ENCODE data around the gene AKAP5. TPM values are rescaled to one million over a fixed set of nuclear protein-coding genes. Genes with fewer than 3 reads are reported as not detected.

AKAP5 gene
- total RNA-seq: 1 to 10 TPM in 1 of 6 experiments, under 1 TPM in 5; 0.12 to 1.0 (median 0.30) TPM
- long read RNA-seq: 0 reads

GRCh38 chr14:64465191-64465822 lies at the start of gene AKAP5:
Gene AKAP5, plus strand, starts transcription at chr14:64465499. Its CDS starts 2,896 bp downstream, at chr14:64468395.
- peak; percentile 74 to 92 (median 82) for ATAC-seq
- H3K36me3 ChIP-seq: peaks cover 0 to 12% (median 0%) of the 10 kb centered on the region in 4 donors
- peak within 1 kb of the TSS; percentile 55 to 60 (median 57) for H3K4me3 ChIP-seq
- TF ChIP-seq CTCF (IDR thresholded peaks at IDR 0.05) (no peak), POLR2A (IDR thresholded peaks at IDR 0.05) (no peak)
- no peak within 1 kb of the TSS for H3K27ac ChIP-seq
- WGBS (ENCODE audit: insufficient coverage, low coverage, low lambda C conversion rate, missing lambda C conversion rate): under 1% methylated on average over 22 of the region's 74 CpGs
- no peaks in the 10 kb centered on the region for H3K9me3 ChIP-seq
- no peaks in the 10 kb centered on the region for H3K27me3 ChIP-seq
- peak; percentile 68 to 70 (median 70) for DNase-seq
- intact Hi-C loops (cut with DNase I): no loop called here
- H3K4me1 ChIP-seq: peaks cover 0 to 15% (median 0%) of the 10 kb centered on the region in 4 donors

DNA sequence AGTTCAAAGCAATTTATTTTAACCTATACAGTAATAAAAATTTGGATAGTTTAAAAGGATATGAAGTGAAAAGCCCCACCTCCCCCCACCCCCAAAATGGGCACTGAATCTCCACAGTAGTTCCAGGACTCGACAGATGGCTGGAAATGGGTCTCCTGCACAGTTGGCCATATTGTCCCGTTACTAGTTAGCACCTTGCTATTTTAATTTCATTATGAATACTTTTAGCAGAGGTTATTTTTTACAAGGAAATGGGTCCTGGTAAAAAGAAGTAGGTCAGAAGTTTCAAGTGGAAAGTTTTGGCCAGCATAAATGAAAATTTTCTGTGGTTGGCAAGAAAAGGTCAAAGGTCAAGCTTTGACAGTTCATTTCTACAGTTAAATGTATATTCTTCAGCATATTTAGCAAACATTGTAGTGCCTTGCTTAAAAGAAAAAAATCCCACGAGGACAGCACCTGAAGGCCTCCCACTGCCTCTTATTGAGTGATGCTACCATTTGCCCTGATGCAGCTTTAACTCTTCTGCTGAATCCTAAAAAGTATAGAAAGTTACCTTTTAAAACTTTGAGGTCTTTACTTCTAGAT lies 48.9 kb upstream of the AKAP5 start:
- H3K27ac ChIP-seq: no peak overlapping the region
- H3K4me3 ChIP-seq: no peak overlapping the region
- DNase-seq (no peak), ATAC-seq (no peak)
- H3K9me3 ChIP-seq: no peaks in the 10 kb centered on the region
- no peak for TF ChIP-seq POLR2A (IDR thresholded peaks at IDR 0.05)
- H3K27me3 ChIP-seq: no peaks in the 10 kb centered on the region
- peaks cover 0 to 84% (median 50%) of the 10 kb centered on the region in 4 donors for H3K36me3 ChIP-seq
- intact Hi-C loops (cut with DNase I): no loop called here
- H3K4me1 ChIP-seq: peaks cover 0 to 3% (median 0%) of the 10 kb centered on the region in 4 donors
- 66% methylated on average over 3 of the region's 3 CpGs for WGBS (ENCODE audit: insufficient coverage, low coverage, low lambda C conversion rate, missing lambda C conversion rate)

GRCh38 chr14:64417055-64417770 lies 48.1 kb upstream of the AKAP5 start:
- H3K4me1 ChIP-seq: no peaks in the 10 kb centered on the region
- H3K27me3 ChIP-seq: no peaks in the 10 kb centered on the region
- peak; percentile 26 to 58 (median 43) for ATAC-seq
- WGBS (ENCODE audit: insufficient coverage, low coverage, low lambda C conversion rate, missing lambda C conversion rate): 74% methylated on average over 5 of the region's 5 CpGs
- H3K27ac ChIP-seq: no peak overlapping the region
- H3K9me3 ChIP-seq: no peaks in the 10 kb centered on the region
- TF ChIP-seq POLR2A (IDR thresholded peaks at IDR 0.05) (no peak), CTCF (IDR thresholded peaks at IDR 0.05) (no peak)
- H3K36me3 ChIP-seq: peaks cover 0 to 87% (median 50%) of the 10 kb centered on the region in 4 donors
- no peak for DNase-seq
- intact Hi-C loops (cut with DNase I): no loop called here
- H3K4me3 ChIP-seq: no peak overlapping the region

- intact Hi-C loops (cut with DNase I): no loop called here
- WGBS (ENCODE audit: insufficient coverage, low coverage, low lambda C conversion rate, missing lambda C conversion rate): 95% methylated on average over 6 of the region's 7 CpGs
- H3K9me3 ChIP-seq: no peaks in the 10 kb centered on the region
- H3K4me3 ChIP-seq: no peak overlapping the region
- no peak overlapping the region for H3K27ac ChIP-seq
- H3K4me1 ChIP-seq: no peaks in the 10 kb centered on the region
- peaks cover 0 to 86% (median 50%) of the 10 kb centered on the region in 4 donors for H3K36me3 ChIP-seq
- DNase-seq: no peak
- TF ChIP-seq CTCF (IDR thresholded peaks at IDR 0.05): no peak
- TF ChIP-seq POLR2A (IDR thresholded peaks at IDR 0.05): no peak
- no peaks in the 10 kb centered on the region for H3K27me3 ChIP-seq
- no peak for ATAC-seq
These were observed 47.6 kb upstream of the AKAP5 start for GRCh38 chr14:64417771-64418125.

GRCh38 chr14:64419003-64419402 lies 46.3 kb upstream of the AKAP5 start:
- H3K27me3 ChIP-seq: no peaks in the 10 kb centered on the region
- WGBS (ENCODE audit: insufficient coverage, low coverage, low lambda C conversion rate, missing lambda C conversion rate): 76% methylated on average over 3 of the region's 7 CpGs
- intact Hi-C loops (cut with DNase I): no loop called here
- DNase-seq: no peak
- H3K27ac ChIP-seq: peak overlapping the region in 1 of 3 donors; percentile 22
- peaks cover 0 to 87% (median 49%) of the 10 kb centered on the region in 4 donors for H3K36me3 ChIP-seq
- H3K9me3 ChIP-seq: no peaks in the 10 kb centered on the region
- ATAC-seq: peak in 3 of 4 donors; percentile 41 to 59 (median 43)
- no peaks in the 10 kb centered on the region for H3K4me1 ChIP-seq
- no peak for TF ChIP-seq CTCF (IDR thresholded peaks at IDR 0.05)
- TF ChIP-seq POLR2A (IDR thresholded peaks at IDR 0.05): no peak
- H3K4me3 ChIP-seq: no peak overlapping the region
